GM20000 (cell line): ENCODE results near the gene RBMX2.

Source experiments
- DNase-seq: peaks from one replicate; pipeline ENCODE4 v3.0.0; 2012; ENCODE audit warnings: low spot score
- CTCF ChIP-seq: IDR thresholded peaks from 2 replicates; pipeline ENCODE4 v1.5.1; 2012; ENCODE audit warnings: mild to moderate bottlenecking, control low read depth; ENCODE audit errors: extremely low read depth, missing control alignments

RBMX2 gene

GRCh38 chrX:130395341-130395740, 6.4 kb upstream of the RBMX2 start:
- no peak for TF ChIP-seq CTCF
- DNase-seq = no peak

GRCh38 chrX:130402208-130402684, 459 bp downstream of the RBMX2 start:
- TF ChIP-seq CTCF = no peak
- DNase-seq = no peak

DNA sequence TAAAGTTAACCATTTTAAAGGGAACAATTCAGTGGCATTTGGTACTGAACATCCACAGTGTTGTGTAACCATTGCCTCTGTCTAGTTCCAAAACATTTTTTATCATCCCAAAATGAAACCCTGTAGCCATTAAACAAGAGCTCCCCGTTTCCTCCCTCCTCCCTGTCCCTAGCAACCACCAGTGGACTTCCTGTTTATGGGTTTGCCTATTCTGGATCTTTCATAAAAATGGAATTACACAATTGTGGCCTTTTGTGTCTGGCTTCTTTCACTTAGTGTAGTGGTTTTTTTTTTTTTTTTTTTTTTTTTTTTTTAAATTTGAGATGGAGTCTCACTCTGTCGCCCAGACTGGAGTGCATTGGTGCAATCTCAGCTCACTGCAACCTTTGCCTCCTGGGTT, 11.6 kb downstream of the RBMX2 start:
- no peak for TF ChIP-seq CTCF
- no peak for DNase-seq

DNA sequence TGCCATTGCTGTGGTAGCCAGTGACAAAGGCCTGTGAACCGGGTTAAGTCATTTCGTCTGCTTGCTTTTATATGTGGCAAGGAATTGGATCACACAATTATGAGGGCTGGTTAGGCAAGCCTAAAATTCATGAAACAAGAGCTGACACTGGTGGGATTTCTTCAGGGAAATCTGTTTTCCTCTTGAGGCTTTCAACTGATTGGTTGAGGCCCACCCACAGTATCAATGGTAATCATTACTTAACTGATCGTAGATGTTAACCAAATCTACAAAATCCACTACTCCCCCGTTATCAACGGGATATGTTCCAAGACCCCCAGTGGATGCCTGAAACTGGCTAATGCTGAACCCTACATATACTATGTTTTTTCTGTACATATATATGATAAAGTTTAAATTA, 13.0 kb downstream of the RBMX2 start:
- DNase-seq = no peak
- TF ChIP-seq CTCF = no peak

- TF ChIP-seq CTCF = no peak
- DNase-seq = no peak
Observed at GRCh38 chrX:130415201-130415600, 13.4 kb downstream of the RBMX2 start.

DNA sequence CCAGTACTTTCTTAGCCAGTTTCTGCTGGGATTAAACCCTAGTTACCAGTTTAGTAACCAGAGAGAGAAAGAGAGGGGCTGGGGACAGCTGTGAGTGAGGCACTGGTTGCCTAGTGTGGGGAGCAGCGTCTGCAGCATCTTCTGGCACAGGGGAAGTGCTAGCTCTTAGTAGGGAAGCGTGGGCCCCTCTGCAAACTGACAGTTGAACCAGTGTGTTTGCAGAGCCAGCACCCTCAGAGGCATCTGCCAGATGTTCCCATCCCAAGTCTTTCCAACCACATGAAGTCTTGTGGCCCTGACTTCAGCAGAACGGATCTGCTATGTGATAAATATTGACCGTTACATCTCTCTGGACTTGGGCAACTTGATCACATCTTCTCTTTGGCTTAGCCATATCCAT, 15.0 kb downstream of the RBMX2 start:
- TF ChIP-seq CTCF = no peak
- DNase-seq = no peak

DNA sequence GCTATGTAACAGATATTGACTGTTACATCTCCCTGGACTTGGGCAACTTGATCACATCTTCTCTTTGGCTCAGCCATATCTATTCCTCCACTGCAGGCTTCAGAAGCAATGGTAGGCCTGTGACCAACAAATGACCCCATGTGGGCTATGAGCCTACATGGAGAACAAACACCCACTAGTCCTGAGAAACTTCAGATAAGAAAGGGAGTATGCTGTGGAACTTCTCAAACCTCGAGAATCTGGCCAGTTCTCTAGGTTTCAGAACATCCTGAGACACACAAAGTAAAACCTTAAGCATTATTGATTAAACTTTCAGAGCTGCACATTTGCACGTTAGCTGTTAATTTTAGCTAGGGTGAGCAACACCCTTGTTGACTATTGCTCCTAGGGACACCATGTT, 16.3 kb downstream of the RBMX2 start:
- no peak for DNase-seq
- no peak for TF ChIP-seq CTCF
